Muscle of leg (tissue), 11 donors: Measurements from ENCODE around the gene SEC14L5. TPM values are rescaled to one million over a fixed set of nuclear protein-coding genes. Genes with fewer than 3 reads are reported as not detected.

Source experiments
- DNase-seq: peaks from one replicate; pipeline ENCODE4 v3.0.0; 2013
- H3K27ac ChIP-seq: one replicate; pipeline ENCODE4 v1.5.1; 2013; ENCODE audit warnings: mild to moderate bottlenecking, low read length, control low read depth
- H3K27me3 ChIP-seq: one replicate; pipeline ENCODE4 v1.6.1; 2013; ENCODE audit warnings: low read length; ENCODE audit not compliant: control insufficient read depth, insufficient read depth
- H3K36me3 ChIP-seq: one replicate; pipeline ENCODE4 v1.6.1; 2013; ENCODE audit warnings: low read length; ENCODE audit not compliant: control insufficient read depth, insufficient read depth
- H3K4me1 ChIP-seq: one replicate; pipeline ENCODE4 v1.6.1; 2013; ENCODE audit warnings: low read length; ENCODE audit not compliant: control insufficient read depth, insufficient read depth
- H3K4me3 ChIP-seq: one replicate; pipeline ENCODE4 v1.5.1; 2013; ENCODE audit warnings: low read length, control low read depth
- H3K9me3 ChIP-seq: replicated peaks from 2 replicates; pipeline ENCODE4 v1.6.1; 2013; ENCODE audit warnings: low read depth, low read length; ENCODE audit not compliant: control insufficient read depth
- WGBS: methylation state at CpG from one replicate; pipeline ENCODE4 v1.1.5; 2013; ENCODE audit warnings: missing lambda C conversion rate; ENCODE audit not compliant: insufficient coverage; 5-methylcytosine and 5-hydroxymethylcytosine counted together
- polyA plus RNA-seq, 8 donors: library from polyadenylated mRNA; unstranded; fragments of 120-200 nt; gene quantifications; one replicate each; pipeline versions ENCODE4 v1.2.1 to v1.2.3, GENCODE V29; 2013; ENCODE audit warnings: inconsistent platforms in 1 of 8, low replicate concordance in 1 of 8; ENCODE audit not compliant: insufficient read length in 8 of 8, insufficient read depth in 1 of 8
- total RNA-seq: library from RNA; stranded (reverse); fragments of 120-200 nt; gene quantifications from one replicate; pipeline ENCODE4 v1.2.4, GENCODE V29; 2013

Gene SEC14L5
- total and polyA plus RNA-seq, 9 donors: 0.40 to 1.00 (median 0.84) TPM

- 50% methylated on average over 12 of the region's 20 CpGs for WGBS
- DNase-seq: peak; percentile 32
- H3K36me3 ChIP-seq: no peaks in the 10 kb centered on the region
- peak overlapping the region; percentile 29 for H3K27ac ChIP-seq
- no peak overlapping the region for H3K4me3 ChIP-seq
- peaks cover 10% of the 10 kb centered on the region for H3K4me1 ChIP-seq
- H3K27me3 ChIP-seq: peaks cover 20% of the 10 kb centered on the region
- peaks cover 3% of the 10 kb centered on the region for H3K9me3 ChIP-seq
Observed at GRCh38 chr16:4982056-4982867, 24.1 kb downstream of the SEC14L5 start.

GRCh38 chr16:4984174-4984990 is 26.3 kb downstream of the SEC14L5 start:
- Histone ChIP-seq H3K4me3 (no peak overlapping the region), H3K36me3 (no peaks in the 10 kb centered on the region), H3K9me3 (peaks cover 3% of the 10 kb centered on the region), H3K4me1 (peaks cover 10% of the 10 kb centered on the region), H3K27me3 (peaks cover 40% of the 10 kb centered on the region), H3K27ac (no peak overlapping the region)
- DNase-seq: no peak
- WGBS: no CpG with 5 or more reads among the region's 5 CpGs

- Histone ChIP-seq H3K27me3 (peaks cover 42% of the 10 kb centered on the region), H3K36me3 (no peaks in the 10 kb centered on the region), H3K4me3 (no peak overlapping the region), H3K9me3 (peaks cover 3% of the 10 kb centered on the region), H3K27ac (no peak overlapping the region), H3K4me1 (peaks cover 4% of the 10 kb centered on the region)
- DNase-seq: no peak
- whole genome bisulfite sequencing: 0% methylated on average over 9 of the region's 10 CpGs
Observed at GRCh38 chr16:4987250-4987579, 29.1 kb downstream of the SEC14L5 start.

GRCh38 chr16:4987580-4988374 is 29.6 kb downstream of the SEC14L5 start:
- H3K36me3 ChIP-seq: no peaks in the 10 kb centered on the region
- no peak overlapping the region for H3K4me3 ChIP-seq
- H3K27me3 ChIP-seq: peaks cover 38% of the 10 kb centered on the region
- WGBS: 15% methylated on average over 57 of the region's 60 CpGs
- no peaks in the 10 kb centered on the region for H3K4me1 ChIP-seq
- DNase-seq: no peak
- H3K27ac ChIP-seq: no peak overlapping the region
- peaks cover 3% of the 10 kb centered on the region for H3K9me3 ChIP-seq

GRCh38 chr16:4988647-4989046 is 30.5 kb downstream of the SEC14L5 start:
- no peak overlapping the region for H3K4me3 ChIP-seq
- H3K4me1 ChIP-seq: no peaks in the 10 kb centered on the region
- no peaks in the 10 kb centered on the region for H3K36me3 ChIP-seq
- peaks cover 3% of the 10 kb centered on the region for H3K9me3 ChIP-seq
- H3K27ac ChIP-seq: no peak overlapping the region
- no peak for DNase-seq
- 69% methylated on average over 2 of the region's 5 CpGs for WGBS
- peaks cover 38% of the 10 kb centered on the region for H3K27me3 ChIP-seq

- peaks cover 38% of the 10 kb centered on the region for H3K27me3 ChIP-seq
- no peaks in the 10 kb centered on the region for H3K4me1 ChIP-seq
- H3K36me3 ChIP-seq: no peaks in the 10 kb centered on the region
- no peak overlapping the region for H3K27ac ChIP-seq
- DNase-seq: no peak
- no peaks in the 10 kb centered on the region for H3K9me3 ChIP-seq
- 80% methylated on average over 3 of the region's 9 CpGs for WGBS
- H3K4me3 ChIP-seq: no peak overlapping the region
Observed at GRCh38 chr16:4989391-4990006, 31.4 kb downstream of the SEC14L5 start.

GRCh38 chr16:4990415-4990814 is 32.3 kb downstream of the SEC14L5 start:
- Histone ChIP-seq H3K27ac (no peak overlapping the region), H3K4me1 (no peaks in the 10 kb centered on the region), H3K36me3 (no peaks in the 10 kb centered on the region), H3K9me3 (no peaks in the 10 kb centered on the region), H3K4me3 (no peak overlapping the region), H3K27me3 (peaks cover 36% of the 10 kb centered on the region)
- DNase-seq: no peak
- WGBS: 78% methylated on average over 4 of the region's 8 CpGs

- WGBS: 89% methylated on average over 12 of the region's 14 CpGs
- Histone ChIP-seq H3K4me3 (no peak overlapping the region), H3K4me1 (no peaks in the 10 kb centered on the region), H3K36me3 (no peaks in the 10 kb centered on the region), H3K27ac (no peak overlapping the region), H3K9me3 (no peaks in the 10 kb centered on the region), H3K27me3 (peaks cover 32% of the 10 kb centered on the region)
- no peak for DNase-seq
Observed at GRCh38 chr16:4991754-4992153, 33.6 kb downstream of the SEC14L5 start.

- no peak for DNase-seq
- no peaks in the 10 kb centered on the region for H3K9me3 ChIP-seq
- H3K4me1 ChIP-seq: no peaks in the 10 kb centered on the region
- 71% methylated on average over 15 of the region's 18 CpGs for WGBS
- H3K4me3 ChIP-seq: no peak overlapping the region
- H3K36me3 ChIP-seq: no peaks in the 10 kb centered on the region
- peaks cover 5% of the 10 kb centered on the region for H3K27me3 ChIP-seq
- H3K27ac ChIP-seq: no peak overlapping the region
Observed at GRCh38 chr16:4994719-4995434, 36.7 kb downstream of the SEC14L5 start.
